LNCAP (cell line): ENCODE data around the gene SOD3.

ENCODE experiments used
- CTCF ChIP-seq: fragments of 450-650 bp; IDR thresholded peaks from 2 replicates; pipeline ENCODE4 v1.5.1; 2017; ENCODE audit warnings: mild to moderate bottlenecking

Gene SOD3

DNA sequence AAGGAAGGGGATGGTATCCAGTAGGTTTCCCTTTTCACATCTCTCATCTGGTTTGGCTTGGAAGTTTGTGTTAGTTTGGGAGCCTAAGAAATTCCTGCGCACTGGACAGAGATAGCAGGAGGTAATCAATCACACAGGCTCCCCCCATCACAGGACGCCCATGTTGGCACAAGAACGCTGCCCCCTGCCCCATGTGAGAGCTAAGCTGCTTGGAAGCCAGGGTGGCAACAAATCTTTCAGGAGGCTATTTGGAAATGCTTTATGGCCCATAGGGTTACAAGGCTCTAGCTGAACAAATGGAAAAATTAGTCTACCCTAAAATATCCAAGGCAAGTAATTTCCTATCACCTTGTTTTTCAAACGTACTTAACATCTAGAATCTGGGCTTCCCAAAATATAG lies 54.0 kb downstream of the SOD3 start:
- no peak for TF ChIP-seq CTCF

DNA sequence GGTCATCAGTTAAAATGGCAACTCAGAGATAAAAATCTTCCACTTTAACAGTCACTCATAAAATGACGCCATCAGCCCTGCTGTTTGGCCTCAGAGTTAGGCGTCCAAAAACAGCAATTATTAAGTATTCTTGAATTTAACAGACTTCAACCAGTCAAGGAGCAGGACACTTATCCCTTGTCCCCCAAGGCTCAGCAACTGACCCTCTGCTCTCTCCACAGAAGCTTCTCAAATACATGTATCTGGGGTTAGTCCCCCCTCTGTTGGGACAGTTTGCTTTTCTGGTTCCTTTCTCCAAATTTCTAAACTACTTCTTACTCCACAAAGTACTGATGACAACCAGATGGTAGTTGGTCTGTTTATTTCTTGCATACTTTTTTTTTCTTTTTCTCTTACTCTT lies 54.4 kb downstream of the SOD3 start:
- no peak for TF ChIP-seq CTCF
